Measurements from ENCODE around the gene GRIK4. TPM values are rescaled to one million over a fixed set of nuclear protein-coding genes. Genes with fewer than 3 reads are reported as not detected.

Gene GRIK4
- total and polyA plus RNA-seq, 4 donors, result 0.41 to 4.9 (median 1.7) TPM

- 89 to 94% methylated on average over 14 of the region's 14 CpGs for WGBS, 2 donors
- DNase-seq (no peak), ATAC-seq (ENCODE audit: insufficient read depth, low FRiP score) (no peak)
- Histone ChIP-seq H3K27ac (ENCODE audit: low read depth in 1 of 2, low read length in 1 of 2) (no peak overlapping the region), H3K36me3 (ENCODE audit: control insufficient read depth in 4 of 4, insufficient read depth in 4 of 4, low read length in 4 of 4) (peaks cover 0 to 20% (median 8%) of the 10 kb centered on the region in 4 donors), H3K9ac (ENCODE audit: insufficient read depth in 1 of 2, low read length in 2 of 2) (no peak overlapping the region), H3K4me3 (no peak overlapping the region), H3K27me3 (ENCODE audit: control insufficient read depth in 3 of 3, insufficient read depth in 3 of 3, low read length in 2 of 3) (no peaks in the 10 kb centered on the region), H3K4me1 (ENCODE audit: control insufficient read depth in 5 of 5, insufficient read depth in 5 of 5, low read length in 5 of 5) (no peaks in the 10 kb centered on the region), H3K9me3 (ENCODE audit: control insufficient read depth in 4 of 4, insufficient read depth in 3 of 4, low read length in 3 of 4) (no peaks in the 10 kb centered on the region)
- TF ChIP-seq CTCF (IDR thresholded peaks at IDR 0.05; ENCODE audit: control extremely low read depth, extremely low read depth), result no peak
Observed at GRCh38 chr11:120966840-120967239, 455.3 kb downstream of the GRIK4 start.

DNA sequence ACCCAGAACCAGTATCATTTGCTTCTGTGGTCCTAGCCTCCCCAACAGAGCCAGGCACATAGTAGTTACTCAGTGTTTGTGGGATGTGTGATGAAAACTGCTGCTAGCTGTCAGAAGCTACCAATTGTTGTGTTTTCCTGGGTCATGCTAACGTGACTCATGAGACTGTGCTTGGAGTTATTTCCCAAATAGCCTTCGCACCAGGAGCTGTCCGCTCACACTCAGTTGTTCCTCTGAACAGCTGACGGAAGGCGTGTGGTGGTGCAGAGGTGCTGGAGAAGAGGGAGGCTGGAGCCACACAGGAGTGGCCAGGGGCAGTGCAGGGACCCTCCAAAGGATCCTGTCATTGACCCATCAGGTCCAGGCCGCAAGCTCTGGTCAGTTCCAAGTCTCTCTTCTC, 458.4 kb downstream of the GRIK4 start:
- no peak for DNase-seq
- 94 to 96% methylated on average over 6 of the region's 6 CpGs for WGBS, 2 donors
- no peak overlapping the region for H3K9ac ChIP-seq (ENCODE audit: insufficient read depth in 1 of 2, low read length in 2 of 2)

DNA sequence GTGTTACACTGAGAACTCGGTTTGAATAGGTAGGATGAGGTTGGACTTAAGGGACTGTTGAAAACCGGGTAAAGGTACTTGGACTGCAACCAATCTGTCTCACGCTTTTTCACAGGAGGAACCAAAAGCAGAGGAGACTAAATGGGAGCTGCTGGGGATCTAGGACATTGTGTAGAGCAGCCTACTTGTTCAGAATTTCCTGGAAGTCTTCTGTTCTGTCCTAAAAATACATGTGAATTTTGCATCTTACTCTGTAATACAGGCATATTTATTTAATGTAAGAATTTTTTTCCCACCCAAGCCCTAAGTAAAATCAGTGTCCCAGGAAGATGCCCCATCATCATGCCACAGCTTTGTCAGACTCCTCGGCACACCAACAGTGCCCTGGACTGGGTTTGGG, 460.3 kb downstream of the GRIK4 start:
- DNase-seq, result no peak
- WGBS, 2 donors, result 90 to 92% methylated on average over 4 of the region's 4 CpGs
- peaks cover 0 to 12% (median 0%) of the 10 kb centered on the region in 5 donors for H3K4me1 ChIP-seq (ENCODE audit: control insufficient read depth in 5 of 5, insufficient read depth in 5 of 5, low read length in 5 of 5)
- no peaks in the 10 kb centered on the region for H3K27me3 ChIP-seq (ENCODE audit: control insufficient read depth in 3 of 3, insufficient read depth in 3 of 3, low read length in 2 of 3)
- ATAC-seq (ENCODE audit: insufficient read depth, low FRiP score), result no peak
- TF ChIP-seq CTCF (IDR thresholded peaks at IDR 0.05; ENCODE audit: control extremely low read depth, extremely low read depth), result no peak
- H3K36me3 ChIP-seq (ENCODE audit: control insufficient read depth in 4 of 4, insufficient read depth in 4 of 4, low read length in 4 of 4), result peaks cover 0 to 12% (median 4%) of the 10 kb centered on the region in 4 donors
- no peaks in the 10 kb centered on the region for H3K9me3 ChIP-seq (ENCODE audit: control insufficient read depth in 4 of 4, insufficient read depth in 3 of 4, low read length in 3 of 4)
- H3K9ac ChIP-seq (ENCODE audit: insufficient read depth in 1 of 2, low read length in 2 of 2), result no peak overlapping the region
- no peak overlapping the region for H3K4me3 ChIP-seq
- H3K27ac ChIP-seq (ENCODE audit: low read depth in 1 of 2, low read length in 1 of 2), result no peak overlapping the region

More for the DNA sequence above, 458.4 kb downstream of the GRIK4 start:
- Histone ChIP-seq H3K9me3 (ENCODE audit: control insufficient read depth in 4 of 4, insufficient read depth in 3 of 4, low read length in 3 of 4) (no peaks in the 10 kb centered on the region), H3K4me3 (no peak overlapping the region), H3K27me3 (ENCODE audit: control insufficient read depth in 3 of 3, insufficient read depth in 3 of 3, low read length in 2 of 3) (no peaks in the 10 kb centered on the region), H3K27ac (ENCODE audit: low read depth in 1 of 2, low read length in 1 of 2) (no peak overlapping the region), H3K36me3 (ENCODE audit: control insufficient read depth in 4 of 4, insufficient read depth in 4 of 4, low read length in 4 of 4) (peaks cover 0 to 13% (median 6%) of the 10 kb centered on the region in 4 donors), H3K4me1 (ENCODE audit: control insufficient read depth in 5 of 5, insufficient read depth in 5 of 5, low read length in 5 of 5) (peaks cover 0 to 9% (median 0%) of the 10 kb centered on the region in 5 donors)
- TF ChIP-seq CTCF (IDR thresholded peaks at IDR 0.05; ENCODE audit: control extremely low read depth, extremely low read depth), result no peak
- no peak for ATAC-seq (ENCODE audit: insufficient read depth, low FRiP score)

DNA sequence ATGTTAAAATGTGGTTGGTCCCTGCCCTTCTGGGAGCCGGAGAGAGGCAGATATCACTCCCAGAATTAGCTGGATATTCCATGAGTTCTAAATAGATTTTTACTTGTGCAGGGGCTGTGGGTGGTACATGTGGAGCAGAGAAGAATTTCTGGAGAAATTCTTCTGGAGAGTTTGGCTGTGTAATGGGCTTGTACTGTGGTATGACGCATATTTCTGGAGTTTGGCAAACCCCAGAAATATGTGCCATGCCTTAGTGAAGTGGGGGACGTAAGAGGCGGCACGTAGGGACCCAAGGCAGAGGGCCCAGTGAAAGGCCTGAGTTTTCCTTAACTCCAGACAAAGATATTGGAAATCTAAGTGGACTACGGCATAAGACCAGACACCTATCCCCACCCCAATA, 461.1 kb downstream of the GRIK4 start:
- no peak overlapping the region for H3K27ac ChIP-seq (ENCODE audit: low read depth in 1 of 2, low read length in 1 of 2)
- DNase-seq, result no peak
- H3K27me3 ChIP-seq (ENCODE audit: control insufficient read depth in 3 of 3, insufficient read depth in 3 of 3, low read length in 2 of 3), result no peaks in the 10 kb centered on the region
- peaks cover 0 to 2% (median 0%) of the 10 kb centered on the region in 4 donors for H3K9me3 ChIP-seq (ENCODE audit: control insufficient read depth in 4 of 4, insufficient read depth in 3 of 4, low read length in 3 of 4)
- no peak for TF ChIP-seq CTCF (IDR thresholded peaks at IDR 0.05; ENCODE audit: control extremely low read depth, extremely low read depth)
- peaks cover 0 to 12% (median 0%) of the 10 kb centered on the region in 5 donors for H3K4me1 ChIP-seq (ENCODE audit: control insufficient read depth in 5 of 5, insufficient read depth in 5 of 5, low read length in 5 of 5)
- no peak overlapping the region for H3K4me3 ChIP-seq
- 91 to 96% methylated on average over 6 of the region's 6 CpGs for WGBS, 2 donors
- ATAC-seq (ENCODE audit: insufficient read depth, low FRiP score), result no peak
- H3K36me3 ChIP-seq (ENCODE audit: control insufficient read depth in 4 of 4, insufficient read depth in 4 of 4, low read length in 4 of 4), result peaks cover 0 to 8% (median 3%) of the 10 kb centered on the region in 4 donors
- H3K9ac ChIP-seq (ENCODE audit: insufficient read depth in 1 of 2, low read length in 2 of 2), result no peak overlapping the region

Measured in lung (tissue), 12 donors.